ENCODE data around the gene TMEFF2.

- TF ChIP-seq POLR2A (IDR thresholded peaks at IDR 0.05; ENCODE audit: low read depth, low read length) (no peak), POLR2AphosphoS5 (IDR thresholded peaks at IDR 0.05; ENCODE audit: low read depth, low read length) (no peak), TAF1 (IDR thresholded peaks at IDR 0.05; ENCODE audit: borderline replicate concordance, low read depth, low read length) (no peak)
Measured at GRCh38 chr2:192099742-192100141, 95.0 kb downstream of the TMEFF2 start.
